Sigmoid colon (tissue), 4 donors: ENCODE measurements around the gene APOBEC3F.

ENCODE experiments used
- EP300 ChIP-seq, 4 donors: sonication (generic); formaldehyde crosslinking; IDR thresholded peaks; one replicate each; pipeline ENCODE4 v1.6.1; 2017; ENCODE audit warnings: antibody characterized with exemption in 4 of 4
- POLR2A ChIP-seq, 2 donors: fragments of 450-650 bp; IDR thresholded peaks; one replicate each; pipeline ENCODE4 v1.6.1; 2016; ENCODE audit warnings: antibody characterized with exemption in 2 of 2, mild to moderate bottlenecking in 2 of 2, moderate library complexity in 2 of 2
- TF ChIP-seq, protein P1 (sequence below), 4 experiments: fragments of 450-650 bp in 3 of 4; fragments of 200-600 bp in 1 of 4; IDR thresholded peaks; one replicate each; pipeline ENCODE4 v1.5.1; 2016 to 2019; ENCODE audit warnings: antibody characterized with exemption in 4 of 4, mild to moderate bottlenecking in 3 of 4, moderate library complexity in 2 of 4

DNA sequence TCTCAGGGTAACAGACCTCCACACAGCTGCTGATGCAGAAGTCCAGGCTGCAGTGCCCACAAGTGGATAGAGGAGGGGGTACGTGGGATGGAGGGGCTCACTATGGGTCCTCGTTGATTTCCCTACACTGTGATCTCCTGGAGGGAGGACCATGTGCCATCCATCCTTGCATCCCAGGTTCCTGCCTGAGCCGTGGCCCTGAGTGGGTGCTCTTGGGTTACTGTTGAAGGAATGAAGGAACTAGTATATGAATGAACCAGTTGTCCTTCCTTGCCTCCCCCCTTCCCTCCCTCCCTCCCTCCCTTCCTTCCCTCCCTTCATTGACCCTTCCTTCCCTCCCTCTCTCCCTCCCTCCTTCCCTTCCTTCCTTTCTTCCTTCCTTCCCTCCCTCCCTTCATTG is 43.1 kb upstream of the APOBEC3F start:
- TF ChIP-seq, protein P1, sequence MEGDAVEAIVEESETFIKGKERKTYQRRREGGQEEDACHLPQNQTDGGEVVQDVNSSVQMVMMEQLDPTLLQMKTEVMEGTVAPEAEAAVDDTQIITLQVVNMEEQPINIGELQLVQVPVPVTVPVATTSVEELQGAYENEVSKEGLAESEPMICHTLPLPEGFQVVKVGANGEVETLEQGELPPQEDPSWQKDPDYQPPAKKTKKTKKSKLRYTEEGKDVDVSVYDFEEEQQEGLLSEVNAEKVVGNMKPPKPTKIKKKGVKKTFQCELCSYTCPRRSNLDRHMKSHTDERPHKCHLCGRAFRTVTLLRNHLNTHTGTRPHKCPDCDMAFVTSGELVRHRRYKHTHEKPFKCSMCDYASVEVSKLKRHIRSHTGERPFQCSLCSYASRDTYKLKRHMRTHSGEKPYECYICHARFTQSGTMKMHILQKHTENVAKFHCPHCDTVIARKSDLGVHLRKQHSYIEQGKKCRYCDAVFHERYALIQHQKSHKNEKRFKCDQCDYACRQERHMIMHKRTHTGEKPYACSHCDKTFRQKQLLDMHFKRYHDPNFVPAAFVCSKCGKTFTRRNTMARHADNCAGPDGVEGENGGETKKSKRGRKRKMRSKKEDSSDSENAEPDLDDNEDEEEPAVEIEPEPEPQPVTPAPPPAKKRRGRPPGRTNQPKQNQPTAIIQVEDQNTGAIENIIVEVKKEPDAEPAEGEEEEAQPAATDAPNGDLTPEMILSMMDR (IDR thresholded peaks at IDR 0.05), result no peak
- TF ChIP-seq EP300 (IDR thresholded peaks at IDR 0.05) (no peak), POLR2A (IDR thresholded peaks at IDR 0.05) (no peak)
